HG02840 (cell line): ENCODE results near the gene GPHB5.
"Not testable (repeated sequence)": the region's sequence is repeated elsewhere in the genome, so short reads cannot be mapped to it uniquely, and the experiment has no call there.

Experiments
- ATAC-seq: cut with Tn5 transposase; IDR thresholded peaks from one replicate; pipeline ENCODE4 v1.9.1; 2021; ENCODE audit warnings: mild to moderate bottlenecking, moderate library complexity, moderate number of reproducible peaks; ENCODE audit not compliant: unreplicated experiment, low FRiP score

The GPHB5 gene

GRCh38 chr14:63296060-63296563, 22.6 kb downstream of the GPHB5 start:
- no peak for ATAC-seq

- ATAC-seq, result no peak
Observed at GRCh38 chr14:63295231-63295685, 23.5 kb downstream of the GPHB5 start.

- ATAC-seq, result no peak
Observed at GRCh38 chr14:63292805-63293204, 25.9 kb downstream of the GPHB5 start.

DNA sequence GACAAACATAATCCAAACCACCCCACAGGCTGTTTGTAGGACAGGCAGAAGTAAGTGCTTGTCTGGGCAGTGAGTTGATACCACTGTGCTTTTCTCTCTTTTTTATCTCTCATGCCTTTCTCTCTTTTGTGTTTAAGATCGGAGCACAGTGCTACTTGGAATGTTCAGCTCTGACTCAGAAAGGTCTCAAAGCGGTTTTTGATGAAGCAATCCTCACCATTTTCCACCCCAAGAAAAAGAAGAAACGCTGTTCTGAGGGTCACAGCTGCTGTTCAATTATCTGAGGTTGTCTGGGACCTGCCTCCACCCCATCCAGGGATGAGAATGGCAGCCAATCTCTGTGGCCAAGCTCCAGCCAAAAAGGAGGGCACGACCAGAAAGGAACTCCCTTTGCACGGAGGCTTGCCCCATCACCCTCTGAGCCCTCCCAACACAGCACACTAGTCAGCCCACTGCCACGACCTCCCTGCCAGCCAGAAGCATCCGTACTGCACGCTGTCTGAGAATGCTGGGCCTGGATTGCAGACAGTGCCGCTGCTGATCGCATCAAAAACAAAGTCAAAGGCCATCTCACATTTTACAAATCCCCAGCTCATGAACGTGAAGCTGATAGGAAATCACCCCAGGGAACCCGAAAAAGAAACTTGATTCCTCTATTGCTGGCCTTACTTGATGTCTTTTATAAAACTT, 27.8 kb downstream of the GPHB5 start:
- no peak for ATAC-seq

DNA sequence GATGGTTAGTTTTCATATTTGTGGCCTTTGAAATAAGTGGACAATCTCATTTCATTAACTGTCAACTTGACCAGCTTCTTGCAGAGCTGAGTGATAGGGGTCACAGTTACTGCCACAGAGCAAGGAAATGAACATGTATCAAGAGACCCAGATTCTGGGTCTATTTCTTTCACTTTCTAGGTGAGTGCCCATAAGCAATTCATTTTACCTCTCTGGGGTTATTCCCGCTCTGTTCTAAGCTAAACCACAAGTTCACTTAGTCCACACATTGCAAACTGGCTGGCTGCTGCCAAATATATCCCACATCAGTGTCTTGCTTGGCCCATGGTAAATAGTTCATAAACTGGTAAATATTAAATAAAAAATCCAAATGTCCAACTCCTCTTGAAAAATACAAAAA, 29.9 kb downstream of the GPHB5 start:
- no peak for ATAC-seq

DNA sequence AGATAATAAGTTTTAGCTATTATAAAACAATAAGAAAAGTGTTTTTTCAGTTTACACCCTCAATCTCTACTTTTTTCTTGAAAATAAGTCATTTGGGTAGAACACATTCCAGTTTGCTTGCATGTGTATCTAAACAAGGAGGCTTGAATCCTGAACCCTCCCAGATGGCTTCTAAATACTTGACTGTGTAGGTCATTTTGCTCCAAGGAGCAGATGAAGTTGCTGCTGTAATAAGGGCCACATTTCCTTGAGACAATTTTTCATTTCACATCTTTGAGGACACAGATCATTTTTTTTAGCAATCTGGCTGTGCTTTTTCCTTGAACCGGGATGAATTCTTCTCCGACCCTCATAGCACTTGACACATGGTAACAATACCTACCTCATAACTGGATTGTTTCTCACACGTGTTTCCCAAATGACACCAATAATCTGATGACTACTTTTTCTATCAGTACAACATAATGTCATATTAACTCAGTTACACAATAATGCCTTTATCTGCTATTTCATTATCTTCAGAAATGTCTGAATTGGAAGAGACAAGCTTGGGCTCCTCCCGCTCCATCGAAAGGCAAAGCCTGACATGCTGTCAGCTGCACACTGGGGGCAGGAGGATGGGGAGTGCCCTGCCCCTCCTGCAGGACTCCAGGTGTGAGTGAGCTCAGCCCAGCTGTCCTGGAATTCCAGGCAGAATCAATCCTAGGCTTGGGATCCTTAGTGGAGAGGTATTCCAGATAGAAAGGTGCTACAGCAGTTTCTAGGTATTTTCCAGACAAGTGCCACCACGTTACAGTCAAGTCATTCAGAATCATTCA, 30.9 kb downstream of the GPHB5 start:
- ATAC-seq, result no peak

- no peak for ATAC-seq
Observed at GRCh38 chr14:63286071-63286470, 32.7 kb downstream of the GPHB5 start.

- ATAC-seq, result no peak
Observed at GRCh38 chr14:63283884-63284248, 34.9 kb downstream of the GPHB5 start.

DNA sequence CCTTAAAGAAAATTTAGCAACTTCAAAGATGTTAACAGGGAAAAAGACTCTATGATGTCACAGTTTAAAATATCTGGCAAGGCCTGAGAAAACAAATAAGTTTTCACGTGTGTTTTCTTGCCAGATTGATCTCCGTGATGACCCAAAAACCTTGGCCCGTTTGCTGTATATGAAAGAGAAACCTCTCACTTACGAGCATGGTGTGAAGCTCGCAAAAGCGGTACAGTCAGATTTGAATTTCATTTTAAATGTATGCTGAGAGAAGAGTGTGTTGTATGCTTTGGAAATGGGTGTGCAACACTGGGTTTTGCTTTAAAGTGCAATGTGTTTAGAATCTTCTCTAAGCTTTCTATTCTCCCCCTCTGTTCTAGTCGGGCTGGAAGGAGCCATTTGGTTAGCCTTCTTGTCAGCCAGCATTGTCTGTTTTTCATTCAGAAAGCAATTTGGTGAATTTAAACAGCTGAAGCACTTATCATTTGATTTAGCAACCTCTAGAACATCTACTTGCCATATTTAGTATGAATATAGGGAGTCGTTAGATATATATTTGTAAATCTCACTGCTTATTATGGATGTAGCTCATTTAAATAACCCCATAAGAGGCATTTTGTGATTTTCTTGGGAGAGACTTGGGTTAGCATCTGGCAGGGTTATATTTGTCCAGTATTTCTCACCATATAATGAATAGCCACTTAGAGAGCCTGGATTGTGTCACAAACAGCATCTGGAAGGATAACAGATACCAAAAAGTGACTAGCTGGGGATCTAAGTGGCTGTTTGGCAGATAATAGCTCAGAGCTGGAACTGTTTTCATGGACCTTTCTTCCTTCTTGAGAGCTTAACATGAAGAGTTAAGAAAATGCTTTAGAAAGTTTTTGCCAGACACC, 35.5 kb downstream of the GPHB5 start:
- no peak for ATAC-seq

- not testable (repeated sequence) for ATAC-seq
Observed at GRCh38 chr14:63279933-63280332, 38.8 kb downstream of the GPHB5 start.

DNA sequence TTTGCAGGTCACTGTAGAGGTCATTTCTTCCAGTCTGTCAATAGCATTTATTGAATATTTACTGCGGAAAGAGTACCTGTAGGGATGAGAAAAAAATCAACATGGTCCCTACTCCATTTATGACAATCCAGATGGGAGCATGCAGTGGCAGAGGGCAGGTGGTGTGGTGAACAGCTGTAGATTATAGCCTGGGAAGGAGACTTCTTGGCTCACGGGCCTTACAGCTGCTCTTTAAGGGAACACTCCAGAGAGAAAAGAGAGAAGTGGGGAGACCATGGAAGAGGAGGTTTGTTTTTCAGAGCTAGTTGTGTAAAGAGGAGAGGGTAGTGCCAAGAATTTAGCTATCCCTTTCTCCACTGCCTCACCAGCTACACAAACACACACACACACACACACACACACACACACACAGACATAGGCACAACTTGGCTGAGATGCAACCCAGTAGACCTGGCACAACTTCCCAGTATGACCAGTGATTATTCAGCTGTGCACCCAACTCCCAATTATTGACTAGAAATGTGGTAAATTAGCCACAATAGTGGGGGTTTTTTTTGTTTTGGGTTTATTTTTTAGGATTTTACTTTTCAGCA, 41.0 kb downstream of the GPHB5 start:
- ATAC-seq, result no peak

DNA sequence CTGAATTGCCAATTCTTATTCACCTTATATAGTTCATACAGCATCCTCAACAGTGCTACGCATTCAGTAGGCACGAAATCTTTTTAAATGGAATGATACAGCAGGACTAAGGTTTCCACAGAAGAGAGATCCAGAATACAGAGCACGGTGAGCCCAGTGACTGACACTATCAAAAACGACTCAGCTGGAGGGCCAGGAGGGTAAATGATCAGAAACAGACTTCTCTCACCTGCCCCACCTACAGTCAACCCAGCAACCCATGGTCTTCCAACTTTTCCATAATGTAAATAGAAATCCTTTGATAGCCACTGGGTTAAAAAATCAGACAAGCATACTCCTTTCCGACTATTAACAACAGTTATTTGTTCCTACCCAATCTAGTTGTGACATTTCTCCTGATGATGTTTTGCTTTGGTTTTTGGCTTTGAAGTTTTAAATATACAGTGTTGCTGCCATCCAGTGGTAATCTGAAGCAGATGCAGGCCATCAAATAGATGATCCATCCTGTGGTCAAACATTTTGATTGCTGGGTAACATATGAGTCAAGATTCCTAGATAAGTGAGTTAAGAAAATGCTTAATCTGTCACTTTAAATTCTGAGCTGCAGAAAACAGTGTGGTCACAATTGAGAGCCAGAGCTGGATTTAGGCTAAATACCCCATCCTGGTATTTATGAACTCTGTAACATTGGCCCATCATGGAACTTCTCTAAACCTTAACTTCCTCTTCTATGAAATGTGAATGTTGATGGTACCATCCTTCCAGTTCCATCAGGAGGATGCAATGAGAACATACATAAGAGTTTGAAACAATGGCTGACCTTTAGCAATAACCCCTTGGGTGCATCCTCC, 42.0 kb downstream of the GPHB5 start:
- no peak for ATAC-seq

GRCh38 chr14:63276016-63276415, 42.7 kb downstream of the GPHB5 start:
- ATAC-seq, result no peak

GRCh38 chr14:63275611-63276010, 43.1 kb downstream of the GPHB5 start:
- no peak for ATAC-seq

GRCh38 chr14:63273717-63274655, 44.7 kb downstream of the GPHB5 start:
- ATAC-seq, result no peak

GRCh38 chr14:63273129-63273528, 45.6 kb downstream of the GPHB5 start:
- ATAC-seq, result no peak

DNA sequence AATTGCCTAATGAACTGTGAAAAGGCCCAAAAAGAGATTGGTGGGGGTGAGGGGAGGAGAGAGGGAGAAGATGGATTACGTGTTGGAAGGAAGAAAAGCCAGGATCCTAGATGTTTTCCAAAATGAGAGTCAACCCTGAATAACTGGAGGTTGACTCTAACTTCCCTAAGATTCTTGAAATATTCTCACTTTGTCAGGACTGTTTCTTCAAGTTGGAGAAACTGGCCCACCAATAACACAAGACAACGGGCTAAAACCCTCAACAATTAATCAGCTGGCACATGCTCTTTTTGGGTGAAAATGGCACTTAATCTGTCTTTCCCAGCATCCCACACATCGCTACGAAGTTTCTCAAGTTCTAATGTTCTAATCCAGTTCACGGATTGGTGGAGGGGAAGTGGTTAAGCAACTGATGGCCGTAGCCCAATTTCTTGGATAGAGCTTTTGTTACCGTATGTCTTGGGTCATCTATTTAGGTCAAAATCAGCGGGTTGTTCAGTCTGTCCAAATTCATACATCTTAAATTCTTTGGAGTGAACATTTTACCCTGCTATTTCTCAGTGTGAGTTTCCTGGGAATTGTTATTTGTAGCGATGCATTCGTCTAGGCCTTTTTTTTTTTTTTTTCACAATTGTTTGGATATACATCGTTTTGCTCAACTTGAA, 49.0 kb downstream of the GPHB5 start:
- ATAC-seq, result no peak

DNA sequence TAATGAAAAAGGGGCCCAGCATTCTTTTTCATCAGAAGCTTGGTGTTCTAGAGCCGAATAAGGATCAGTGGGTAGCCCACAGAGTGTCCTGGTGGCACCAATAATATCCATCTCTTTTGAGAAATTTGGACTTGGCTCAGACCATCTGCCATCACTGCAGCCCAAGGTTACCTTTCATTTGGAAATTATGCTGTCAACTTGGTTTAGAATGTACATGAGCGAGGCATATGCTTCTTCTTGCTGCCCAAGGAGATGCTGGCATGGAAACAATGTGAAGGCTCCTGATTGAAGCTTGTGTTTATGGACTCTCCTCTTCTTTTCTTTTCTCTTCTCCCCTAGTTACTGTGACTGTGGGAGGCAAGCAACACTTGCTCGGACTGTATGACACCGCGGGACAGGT, 50.0 kb downstream of the GPHB5 start:
- no peak for ATAC-seq
